COLO829 (cell line): ENCODE results near the gene MTERF4.

Source experiments
- DNase-seq: peaks from one replicate; pipeline ENCODE4 v3.0.0; 2012; ENCODE audit warnings: low spot score

MTERF4 gene

DNA sequence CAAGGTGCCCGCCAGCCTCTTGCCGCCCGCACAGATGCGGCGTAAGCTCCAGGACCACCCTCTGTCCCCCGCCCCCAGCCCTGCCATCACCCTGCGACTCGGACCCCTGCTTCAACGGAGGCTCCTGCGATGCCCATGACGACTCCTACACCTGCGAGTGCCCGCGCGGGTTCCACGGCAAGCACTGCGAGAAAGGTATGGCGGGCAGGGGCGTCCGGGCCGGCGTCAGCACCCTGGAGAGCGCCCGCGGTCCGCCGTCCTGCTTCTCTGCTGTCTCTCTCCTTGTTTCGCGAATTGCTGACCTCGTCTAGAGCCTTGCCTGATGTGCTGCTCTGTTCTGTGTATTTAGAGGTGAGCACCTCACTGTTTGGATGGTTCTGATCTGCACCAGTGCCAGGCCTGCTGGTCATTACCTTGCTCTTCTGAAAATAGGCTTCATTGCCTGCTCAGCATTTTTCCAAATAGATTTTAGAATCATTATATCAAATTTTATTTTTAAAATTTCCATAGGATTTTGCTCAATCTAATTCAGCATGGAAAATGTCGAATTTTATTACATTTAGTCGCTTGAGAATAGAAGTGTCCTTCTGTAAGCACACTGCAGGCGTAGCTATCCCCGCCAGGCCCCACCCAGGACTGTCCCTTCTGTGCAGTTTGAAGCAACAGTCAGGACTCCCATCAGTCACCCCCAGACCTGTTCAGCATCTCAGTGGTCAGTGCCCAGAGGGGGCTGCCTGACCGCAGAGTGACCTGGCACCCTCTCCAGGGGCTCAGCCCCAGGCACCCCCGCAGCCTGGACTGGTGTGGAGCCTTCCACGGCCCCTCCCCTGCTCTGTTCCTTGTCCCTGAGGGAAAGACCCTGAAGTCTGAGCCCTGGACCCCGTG, 52.1 kb downstream of the MTERF4 start:
- no peak for DNase-seq

- no peak for DNase-seq
Observed at GRCh38 chr2:241048949-241049343, 53.1 kb downstream of the MTERF4 start.

GRCh38 chr2:241048149-241048948, 53.7 kb downstream of the MTERF4 start:
- no peak for DNase-seq

GRCh38 chr2:241047253-241048010, 54.7 kb downstream of the MTERF4 start:
- DNase-seq: no peak
